K562 (cell line): ENCODE data around the gene ITGA1. TPM values are rescaled to one million over a fixed set of nuclear protein-coding genes. Genes with fewer than 3 reads are reported as not detected.

Source experiments
- ATAC-seq: fragments of 200-7000 bp; cut with Tn5 transposase; 3 replicates; pipeline ENCODE4 v1.9.1; 2020; ENCODE audit warnings: moderate library complexity
- BruUV-seq: library from RNA; stranded (reverse); fragments of 400-500 nt; replicated peaks from 2 replicates; lab custom pipeline; 2021; lab: Mats Ljungman, UMichigan
- CTCF ChIA-PET: fragments of 300-600 bp; formaldehyde crosslinking; extraction: SDS; loops from one replicate; lab custom pipeline; 2021; ENCODE audit warnings: low intra/inter-chr PET ratio; lab: Yijun Ruan, JAX
- POLR2A ChIA-PET: fragments of 300-600, 350-650 bp; sonication (Branson Sonifier 250); formaldehyde crosslinking; extraction: SDS; loops from one replicate; lab custom pipeline; 2021; ENCODE audit warnings: antibody characterized with exemption, inconsistent platforms; lab: Yijun Ruan, JAX
- DNase-seq, 4 experiments: peaks; one replicate each; pipeline versions ENCODE4 v3.0.0 to v3.0.0-alpha.2; 2011 to 2018; ENCODE audit warnings: low spot score in 3 of 4, mixed read lengths in 3 of 4; ENCODE audit errors: extremely low read depth in 1 of 4
- FAIRE-seq: peaks from 2 replicates; lab custom pipeline; 2011; peaks lifted over from hg19 to GRCh38; lab: Jason Lieb, UNC
- H2AFZ ChIP-seq: 2 replicates; pipeline ENCODE4 v1.6.0; 2011; ENCODE audit warnings: low read depth, low read length, control low read depth, inconsistent platforms
- H3K27ac ChIP-seq: fragments of 200-600 bp; 3 replicates; pipeline ENCODE4 v1.8.0; 2011; ENCODE audit warnings: low read depth, mild to moderate bottlenecking, control low read depth, inconsistent platforms, low read length, moderate library complexity, mixed read lengths; ENCODE audit errors: extremely low read depth
- H3K27me3 ChIP-seq, 2 experiments: fragments of 300-600 bp in 1 of 2; 2 replicates in 1 of 2; 3 replicates in 1 of 2; pipeline versions ENCODE4 v1.6.0 to v1.8.0; 2011; ENCODE audit warnings: inconsistent platforms in 2 of 2, low read length in 2 of 2, mild to moderate bottlenecking in 1 of 2, mixed read lengths in 1 of 2, moderate library complexity in 1 of 2; ENCODE audit not compliant: control insufficient read depth in 2 of 2, insufficient read depth in 2 of 2
- H3K36me3 ChIP-seq: fragments of 300-600 bp; 3 replicates; pipeline ENCODE4 v1.8.0; 2011; ENCODE audit warnings: mild to moderate bottlenecking, low read length, inconsistent platforms; ENCODE audit not compliant: control insufficient read depth, insufficient read depth
- H3K4me1 ChIP-seq, 2 experiments: fragments of 200-600 bp in 1 of 2; replicated peaks in 1 of 2; 2 replicates in 1 of 2; 3 replicates in 1 of 2; pipeline versions ENCODE4 v1.5.1 to v1.8.0; 2011; ENCODE audit warnings: inconsistent platforms in 2 of 2, low read length in 2 of 2, mild to moderate bottlenecking in 1 of 2, mixed read lengths in 1 of 2, moderate library complexity in 1 of 2; ENCODE audit not compliant: control insufficient read depth in 2 of 2, insufficient read depth in 2 of 2
- H3K4me2 ChIP-seq: 2 replicates; pipeline ENCODE4 v1.6.1; 2011; ENCODE audit warnings: low read length, control low read depth, inconsistent platforms, mixed read lengths; ENCODE audit not compliant: insufficient read depth
- H3K4me3 ChIP-seq: fragments of 200-600 bp; sonication (generic), shearing (Covaris generic); 2 replicates; pipeline ENCODE4 v1.5.1; 2016; ENCODE audit warnings: control low read depth, inconsistent platforms
- H3K79me2 ChIP-seq: fragments of 200-600 bp; 3 replicates; pipeline ENCODE4 v1.8.0; 2011; ENCODE audit warnings: low read length, inconsistent platforms; ENCODE audit not compliant: control insufficient read depth, insufficient read depth
- H3K9ac ChIP-seq, 2 experiments: 2 replicates each; pipeline versions ENCODE4 v1.6.0 to v1.6.1; 2011; ENCODE audit warnings: low read depth in 2 of 2, low read length in 2 of 2, control low read depth in 1 of 2, inconsistent platforms in 1 of 2, mild to moderate bottlenecking in 1 of 2, mixed read lengths in 1 of 2; ENCODE audit not compliant: insufficient read depth in 1 of 2
- H3K9me1 ChIP-seq: one replicate; pipeline ENCODE4 v1.6.0; 2011; ENCODE audit warnings: inconsistent platforms, mild to moderate bottlenecking, low read length, moderate library complexity; ENCODE audit not compliant: control insufficient read depth, insufficient read depth
- H3K9me3 ChIP-seq: replicated peaks from 2 replicates; pipeline ENCODE4 v1.5.1; 2011; ENCODE audit warnings: low read depth, low read length, inconsistent platforms; ENCODE audit not compliant: control insufficient read depth, insufficient read depth
- H4K20me1 ChIP-seq: replicated peaks from 2 replicates; pipeline ENCODE4 v1.6.1; 2011; ENCODE audit warnings: low read length, inconsistent platforms, mixed read lengths; ENCODE audit not compliant: control insufficient read depth, insufficient read depth
- ARNT ChIP-seq, 2 experiments: fragments of 450-650 bp; IDR thresholded peaks; 2 replicates each; pipeline ENCODE4 v1.6.1; 2016; ENCODE audit warnings: mild to moderate bottlenecking in 1 of 2
- CEBPG ChIP-seq, 3 experiments: fragments of 200-800 bp in 1 of 3; sonication (Bioruptor generic) in 1 of 3; sonication (generic) in 1 of 3; formaldehyde crosslinking in 1 of 3; IDR thresholded peaks in 2 of 3; conservative IDR thresholded peaks in 1 of 3; 2 replicates each; pipeline versions ENCODE4 v1.6.1 to v1.8.0; 2016 to 2022; ENCODE audit warnings: missing compliant biosample characterization in 2 of 3, missing genetic modification characterization in 2 of 3, mild to moderate bottlenecking in 1 of 3, missing genetic modification reagents in 1 of 3
- HOXB6 ChIP-seq: fragments of 250-450 bp; sonication (Bioruptor Pico); IDR thresholded peaks from 2 replicates; pipeline ENCODE4 v1.5.1; 2022; ENCODE audit warnings: mild to moderate bottlenecking, borderline replicate concordance
- KDM5B ChIP-seq: fragments of 200-600 bp; sonication (generic); IDR thresholded peaks from 2 replicates; pipeline ENCODE4 v1.6.1; 2012; ENCODE audit warnings: low read depth, mild to moderate bottlenecking, moderate library complexity, low read length, control low read depth, inconsistent platforms; ENCODE audit not compliant: insufficient replicate concordance
- KLF10 ChIP-seq: fragments of 250-450 bp; sonication (Bioruptor Pico); IDR thresholded peaks from 2 replicates; pipeline ENCODE4 v1.6.1; 2021; ENCODE audit warnings: matching md5 sums
- MCM3 ChIP-seq: fragments of 450-650 bp; IDR thresholded peaks from 2 replicates; pipeline ENCODE4 v1.6.1; 2016
- MYC ChIP-seq, 2 experiments: fragments of 250-450 bp in 1 of 2; sonication (Bioruptor Pico) in 1 of 2; IDR thresholded peaks; 2 replicates each; pipeline versions ENCODE4 v1.5.1 to v1.6.1; 2012 to 2021; ENCODE audit warnings: low read depth in 2 of 2, borderline replicate concordance in 1 of 2, improper control_type of control experiment in 1 of 2, low read length in 1 of 2, mild to moderate bottlenecking in 1 of 2, moderate library complexity in 1 of 2
- NFE2L1 ChIP-seq: fragments of 450-650 bp; IDR thresholded peaks from 2 replicates; pipeline ENCODE4 v1.6.1; 2016; ENCODE audit warnings: missing genetic modification characterization, low read depth, mild to moderate bottlenecking, missing compliant biosample characterization, moderate library complexity, borderline replicate concordance
- NR3C1 ChIP-seq: sonication (generic); formaldehyde crosslinking; IDR thresholded peaks from 2 replicates; pipeline ENCODE4 v1.8.1; 2022; ENCODE audit warnings: missing genetic modification reagents
- POLR2AphosphoS2 ChIP-seq: IDR thresholded peaks from 2 replicates; pipeline ENCODE4 v1.6.1; 2012; ENCODE audit warnings: low read length, improper control_type of control experiment
- PTRF ChIP-seq: fragments of 450-650 bp; IDR thresholded peaks from 2 replicates; pipeline ENCODE4 v1.6.1; 2016; ENCODE audit warnings: mild to moderate bottlenecking, missing genetic modification characterization, missing compliant biosample characterization
- SRSF1 ChIP-seq: fragments of 200-400 bp; formaldehyde crosslinking; IDR thresholded peaks from 2 replicates; pipeline ENCODE4 v1.6.1; 2017; ENCODE audit warnings: mild to moderate bottlenecking, low read depth, low read length, moderate library complexity
- ZBTB26 ChIP-seq: fragments of 450-650 bp; formaldehyde crosslinking; IDR thresholded peaks from 2 replicates; pipeline ENCODE4 v1.4.0; 2022; ENCODE audit warnings: missing genetic modification characterization
- ZNF707 ChIP-seq: fragments of 250-450 bp; sonication (Bioruptor Pico); conservative IDR thresholded peaks from 2 replicates; pipeline ENCODE4 v1.8.0; 2022; ENCODE audit warnings: inconsistent platforms, mild to moderate bottlenecking, moderate library complexity
- ZZZ3 ChIP-seq: fragments of 450-650 bp; IDR thresholded peaks from 2 replicates; pipeline ENCODE4 v1.6.1; 2016; ENCODE audit warnings: antibody characterized with exemption, mild to moderate bottlenecking, moderate library complexity
- WGBS: fragments of 100-300 bp; shearing (Covaris generic); methylation state at CpG from one replicate; pipeline ENCODE4 v1.1.6; 2016; ENCODE audit warnings: low coverage, mixed read lengths; ENCODE audit not compliant: insufficient coverage; ENCODE audit errors: missing lambda C conversion rate; 5-methylcytosine and 5-hydroxymethylcytosine counted together
- in situ Hi-C: fragments of 300-500 bp; cut with MboI; formaldehyde crosslinking; loops from 4 replicates; pipeline ENCODE4 v1.15.0; 2018; ENCODE audit warnings: inconsistent platforms, mixed read lengths
- intact Hi-C: fragments of 100-400 bp; cut with micrococcal nuclease; formaldehyde crosslinking; loops from 2 replicates; pipeline ENCODE4 v1.14.2; 2022
- polyA plus RNA-seq, 8 experiments: library from polyadenylated mRNA; depleted of rRNA in 4 of 8; stranded (reverse) in 5 of 8; unstranded in 3 of 8; fragments of >200 nt; fragmentation: Nextera tagmentation in 2 of 8; fragmentation: Illumina TruSeq in 1 of 8; extraction: Ambion mirVana in 2 of 8; extraction: Trizol in 1 of 8; gene quantifications; 2 replicates each; pipeline versions ENCODE4 v1.2.1 to v1.2.3, GENCODE V29; 2011 to 2014; ENCODE audit warnings: inconsistent platforms in 1 of 8, missing spikeins in 1 of 8
- total RNA-seq, 7 experiments: library from RNA; depleted of rRNA in 6 of 7; stranded (reverse); fragments of >200 nt in 6 of 7; fragmentation: Illumina TruSeq in 2 of 7; extraction: Trizol in 2 of 7; gene quantifications; 2 replicates each; pipeline versions ENCODE4 v1.2.1 to v1.2.3, GENCODE V29; 2011 to 2021; ENCODE audit warnings: low replicate concordance in 1 of 7
- TF ChIP-seq, protein P1 (sequence below): sonication (generic); formaldehyde crosslinking; IDR thresholded peaks from 2 replicates; pipeline ENCODE4 v1.8.0; 2022; ENCODE audit warnings: mild to moderate bottlenecking, missing genetic modification reagents

Gene ITGA1
- total and polyA plus RNA-seq, 9 of the 15 experiments (the other 6 are each of a cell fraction or from before 2014, with no cell fraction given) = 0.04 to 0.22 TPM; not detected in 7

- intact Hi-C loops (no loop called here), in situ Hi-C loops (no loop called here)
- DNase-seq (no peak), FAIRE-seq (no peak), ATAC-seq (no peak)
- CTCF ChIA-PET = no interaction called here
- H3K4me3 ChIP-seq = no peak overlapping the region
- TF ChIP-seq SRSF1 (no peak), NFE2L1 (tag) (no peak), ZBTB26 (no peak), ARNT (IDR thresholded peaks at IDR 0.05) (no peak), MYC (IDR thresholded peaks at IDR 0.05; ENCODE audit: low read depth, low read length) (no peak), MYC (CRISPR knock-in tag; IDR thresholded peaks at IDR 0.05; ENCODE audit: borderline replicate concordance, low read depth) (no peak), CEBPG (CRISPR knock-in tag; IDR thresholded peaks at IDR 0.05) (no peak), CEBPG (tag; conservative IDR thresholded peaks at IDR 0.05 in 1 of 2, IDR thresholded peaks at IDR 0.05 in 1 of 2) (no peak), POLR2AphosphoS2 (no peak), NR3C1 (CRISPR knock-in tag) (no peak), ZNF707 (CRISPR knock-in tag) (no peak), ZZZ3 (no peak), MCM3 (no peak), HOXB6 (CRISPR knock-in tag) (no peak), PTRF (tag) (no peak), KLF10 (no peak), KDM5B (no peak)
- TF ChIP-seq, protein P1, sequence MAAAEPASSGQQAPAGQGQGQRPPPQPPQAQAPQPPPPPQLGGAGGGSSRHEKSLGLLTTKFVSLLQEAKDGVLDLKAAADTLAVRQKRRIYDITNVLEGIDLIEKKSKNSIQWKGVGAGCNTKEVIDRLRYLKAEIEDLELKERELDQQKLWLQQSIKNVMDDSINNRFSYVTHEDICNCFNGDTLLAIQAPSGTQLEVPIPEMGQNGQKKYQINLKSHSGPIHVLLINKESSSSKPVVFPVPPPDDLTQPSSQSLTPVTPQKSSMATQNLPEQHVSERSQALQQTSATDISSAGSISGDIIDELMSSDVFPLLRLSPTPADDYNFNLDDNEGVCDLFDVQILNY (CRISPR knock-in tag) = no peak
- no peaks in the 10 kb centered on the region for H3K9me1 ChIP-seq
- H3K36me3 ChIP-seq = no peaks in the 10 kb centered on the region
- no TSS peak for BruUV-seq
- no peak overlapping the region for H3K9ac ChIP-seq
- 5% methylated on average over 2 of the region's 2 CpGs for WGBS
- H3K27me3 ChIP-seq = no peaks in the 10 kb centered on the region
- no peaks in the 10 kb centered on the region for H3K9me3 ChIP-seq
- H3K79me2 ChIP-seq = no peaks in the 10 kb centered on the region
- POLR2A ChIA-PET = no interaction called here
- H3K27ac ChIP-seq = no peak overlapping the region
- H2AFZ ChIP-seq = no peak overlapping the region
- H3K4me2 ChIP-seq = no peak overlapping the region
- H4K20me1 ChIP-seq = no peaks in the 10 kb centered on the region
- no peaks in the 10 kb centered on the region for H3K4me1 ChIP-seq
Observed at GRCh38 chr5:52896534-52897237, 109.0 kb downstream of the ITGA1 start.
